T-helper 1 cell treated with Interleukin-12 subunit alpha and Interleukin-12 subunit beta and Interleukin-4 antibody, amounts not matched to agents 30 μg/mL and 1 μg/mL, for 36 hours (primary cell): ENCODE data around the gene SLC16A12.
"Not testable (repeated sequence)": the region's sequence is repeated elsewhere in the genome, so short reads cannot be mapped to it uniquely, and the experiment has no call there.

Experiments used
- H3K27ac Mint-ChIP-seq: one replicate; pipeline ENCODE4 v1.8.0; 2021; ENCODE audit warnings: mild to moderate bottlenecking, mixed read lengths
- H3K27me3 Mint-ChIP-seq: one replicate; pipeline ENCODE4 v1.8.0; 2021; ENCODE audit warnings: low read depth, mixed read lengths
- H3K36me3 Mint-ChIP-seq: one replicate; pipeline ENCODE4 v1.8.0; 2021; ENCODE audit warnings: low read depth, mixed read lengths
- H3K4me1 Mint-ChIP-seq: one replicate; pipeline ENCODE4 v1.8.0; 2021; ENCODE audit warnings: low read depth, mixed read lengths
- H3K4me3 Mint-ChIP-seq: one replicate; pipeline ENCODE4 v1.8.0; 2021; ENCODE audit warnings: mild to moderate bottlenecking, moderate library complexity, mixed read lengths
- H3K9me3 Mint-ChIP-seq: one replicate; pipeline ENCODE4 v1.8.0; 2021; ENCODE audit warnings: mixed read lengths

SLC16A12 gene

GRCh38 chr10:89395141-89395540 lies 140.3 kb downstream of the SLC16A12 start:
- peaks cover 14% of the 10 kb centered on the region for H3K36me3 Mint-ChIP-seq
- H3K4me1 Mint-ChIP-seq, result peaks cover 23% of the 10 kb centered on the region
- H3K4me3 Mint-ChIP-seq, result peak overlapping the region; percentile 12
- H3K9me3 Mint-ChIP-seq, result no peaks in the 10 kb centered on the region
- no peak overlapping the region for H3K27ac Mint-ChIP-seq
- no peaks in the 10 kb centered on the region for H3K27me3 Mint-ChIP-seq

GRCh38 chr10:89393898-89394297 lies 141.5 kb downstream of the SLC16A12 start:
- Mint-ChIP-seq H3K4me3 (no peak overlapping the region), H3K4me1 (peaks cover 23% of the 10 kb centered on the region), H3K27ac (no peak overlapping the region), H3K9me3 (no peaks in the 10 kb centered on the region), H3K36me3 (peaks cover 9% of the 10 kb centered on the region), H3K27me3 (no peaks in the 10 kb centered on the region)

GRCh38 chr10:89392974-89393373 lies 142.4 kb downstream of the SLC16A12 start:
- Mint-ChIP-seq H3K4me3 (peak overlapping the region; percentile 85), H3K27ac (peak overlapping the region; percentile 92), H3K36me3 (peaks cover 9% of the 10 kb centered on the region), H3K27me3 (peaks cover 4% of the 10 kb centered on the region), H3K9me3 (no peaks in the 10 kb centered on the region), H3K4me1 (peaks cover 23% of the 10 kb centered on the region)

- Mint-ChIP-seq H3K9me3 (no peaks in the 10 kb centered on the region), H3K27ac (peak within 1 kb of the TSS; percentile 92), H3K36me3 (peaks cover 7% of the 10 kb centered on the region), H3K27me3 (peaks cover 4% of the 10 kb centered on the region), H3K4me3 (peak within 1 kb of the TSS; percentile 85), H3K4me1 (peaks cover 23% of the 10 kb centered on the region)
Measured at GRCh38 chr10:89391907-89392756, 143.3 kb downstream of the SLC16A12 start, which contains the start of gene IFIT1. Gene IFIT1, plus strand, starts transcription at chr10:89392623. Its CDS starts 90 bp downstream, at chr10:89392713.

- not testable (repeated sequence) for H3K4me3 Mint-ChIP-seq
Measured at GRCh38 chr10:89391226-89391576, 144.2 kb downstream of the SLC16A12 start.

GRCh38 chr10:89390476-89391225 lies 144.7 kb downstream of the SLC16A12 start:
- H3K9me3 Mint-ChIP-seq, result no peaks in the 10 kb centered on the region
- H3K27ac Mint-ChIP-seq, result no peak overlapping the region
- peaks cover 15% of the 10 kb centered on the region for H3K27me3 Mint-ChIP-seq

More at GRCh38 chr10:89391226-89391576, 144.2 kb downstream of the SLC16A12 start:
- Mint-ChIP-seq H3K4me1 (peaks cover 22% of the 10 kb centered on the region), H3K27me3 (peaks cover 12% of the 10 kb centered on the region)
- H3K27ac Mint-ChIP-seq, H3K36me3 Mint-ChIP-seq, H3K9me3 Mint-ChIP-seq: not testable (repeated sequence)

GRCh38 chr10:89389254-89389653 lies 146.1 kb downstream of the SLC16A12 start:
- Mint-ChIP-seq H3K4me3 (no peak overlapping the region), H3K4me1 (peaks cover 18% of the 10 kb centered on the region), H3K9me3 (no peaks in the 10 kb centered on the region), H3K27ac (no peak overlapping the region), H3K36me3 (no peaks in the 10 kb centered on the region), H3K27me3 (peaks cover 28% of the 10 kb centered on the region)

More at GRCh38 chr10:89390476-89391225, 144.7 kb downstream of the SLC16A12 start:
- H3K4me3 Mint-ChIP-seq, result no peak overlapping the region
- H3K4me1 Mint-ChIP-seq, result peaks cover 22% of the 10 kb centered on the region
- H3K36me3 Mint-ChIP-seq, result peaks cover 4% of the 10 kb centered on the region

- Mint-ChIP-seq H3K27me3 (peaks cover 33% of the 10 kb centered on the region), H3K9me3 (no peaks in the 10 kb centered on the region), H3K4me1 (peaks cover 16% of the 10 kb centered on the region), H3K4me3 (no peak overlapping the region), H3K27ac (no peak overlapping the region), H3K36me3 (no peaks in the 10 kb centered on the region)
Measured at GRCh38 chr10:89388806-89389205, 146.6 kb downstream of the SLC16A12 start.

- Mint-ChIP-seq H3K36me3 (no peaks in the 10 kb centered on the region), H3K27me3 (peaks cover 49% of the 10 kb centered on the region), H3K9me3 (no peaks in the 10 kb centered on the region), H3K4me1 (no peaks in the 10 kb centered on the region), H3K27ac (no peak overlapping the region), H3K4me3 (no peak overlapping the region)
Measured at GRCh38 chr10:89384474-89385340, 150.7 kb downstream of the SLC16A12 start.

- Mint-ChIP-seq H3K36me3 (no peaks in the 10 kb centered on the region), H3K9me3 (no peaks in the 10 kb centered on the region), H3K27ac (no peak overlapping the region), H3K4me3 (no peak overlapping the region), H3K27me3 (peaks cover 54% of the 10 kb centered on the region), H3K4me1 (no peaks in the 10 kb centered on the region)
Measured at GRCh38 chr10:89382757-89383156, 152.6 kb downstream of the SLC16A12 start.
